NCI-H510A treated with DMSO at 0.1 percent for 48 hours (cell line): ENCODE measurements around the gene ADSS1.

Experiments used
- DNase-seq: peaks from one replicate; lab custom pipeline; 2025; lab: John Stamatoyannopoulos, UW

Gene ADSS1

DNA sequence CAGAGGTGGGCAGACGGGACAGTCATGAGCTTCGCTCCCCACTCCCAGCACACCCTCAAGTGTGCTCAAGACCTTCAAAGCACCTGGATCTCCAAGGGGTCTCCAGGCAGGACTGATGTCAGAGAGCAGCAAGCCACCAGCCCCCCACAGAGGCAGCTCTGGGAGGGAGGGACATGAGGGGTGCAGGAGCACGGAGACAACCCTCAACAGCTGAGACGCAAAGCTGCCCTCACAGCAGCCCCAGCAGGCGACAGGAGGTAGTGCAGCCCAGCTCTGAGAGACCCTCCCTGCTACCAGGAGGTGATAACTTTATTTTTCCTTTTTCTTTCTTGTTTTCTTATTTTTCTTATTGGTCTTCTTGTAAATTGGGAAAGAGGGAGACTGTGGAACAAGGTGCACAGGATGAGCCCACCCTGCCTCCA lies 46.8 kb downstream of the ADSS1 start:
- DNase-seq: no peak

- DNase-seq: no peak
Measured at GRCh38 chr14:104771374-104771773, 47.3 kb downstream of the ADSS1 start.

DNA sequence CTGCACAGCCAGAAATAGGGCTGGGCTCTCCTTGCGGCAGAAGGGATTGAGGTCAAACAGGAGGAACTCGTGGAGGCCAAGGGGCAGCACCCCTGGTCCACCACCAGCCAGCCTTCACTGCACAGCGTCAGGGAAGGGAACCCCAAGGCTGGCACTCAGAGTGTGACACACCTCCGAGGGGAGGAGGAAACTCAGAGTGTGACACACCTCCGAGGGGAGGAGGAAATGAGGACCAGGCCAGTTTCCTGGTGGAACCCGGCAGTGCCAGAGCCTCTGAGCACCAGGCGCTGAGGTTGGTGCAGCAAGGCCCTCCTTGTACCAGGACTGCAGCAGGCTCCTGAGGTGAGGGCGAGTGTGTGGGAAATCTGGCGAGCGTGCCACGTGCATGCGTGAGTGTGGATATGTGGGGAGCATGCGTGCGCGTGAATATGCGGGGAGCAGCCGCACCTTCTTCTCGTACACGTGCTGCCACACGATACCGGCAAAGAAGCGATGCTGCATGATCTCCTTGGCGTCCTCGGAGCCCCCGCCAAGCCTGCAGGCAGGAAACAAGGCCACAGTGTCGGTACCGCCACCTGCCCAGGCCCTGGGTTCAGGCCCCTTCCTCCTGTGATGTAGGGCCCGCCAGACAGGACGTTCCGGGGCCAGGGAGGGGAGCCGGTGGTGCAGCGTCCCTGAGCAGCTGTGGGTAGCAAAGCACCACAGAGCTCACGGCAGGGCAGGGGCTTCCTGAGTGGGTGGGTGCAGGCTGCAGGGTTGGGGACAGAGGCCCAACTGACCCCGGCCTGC lies 48.1 kb downstream of the ADSS1 start:
- DNase-seq: no peak

DNA sequence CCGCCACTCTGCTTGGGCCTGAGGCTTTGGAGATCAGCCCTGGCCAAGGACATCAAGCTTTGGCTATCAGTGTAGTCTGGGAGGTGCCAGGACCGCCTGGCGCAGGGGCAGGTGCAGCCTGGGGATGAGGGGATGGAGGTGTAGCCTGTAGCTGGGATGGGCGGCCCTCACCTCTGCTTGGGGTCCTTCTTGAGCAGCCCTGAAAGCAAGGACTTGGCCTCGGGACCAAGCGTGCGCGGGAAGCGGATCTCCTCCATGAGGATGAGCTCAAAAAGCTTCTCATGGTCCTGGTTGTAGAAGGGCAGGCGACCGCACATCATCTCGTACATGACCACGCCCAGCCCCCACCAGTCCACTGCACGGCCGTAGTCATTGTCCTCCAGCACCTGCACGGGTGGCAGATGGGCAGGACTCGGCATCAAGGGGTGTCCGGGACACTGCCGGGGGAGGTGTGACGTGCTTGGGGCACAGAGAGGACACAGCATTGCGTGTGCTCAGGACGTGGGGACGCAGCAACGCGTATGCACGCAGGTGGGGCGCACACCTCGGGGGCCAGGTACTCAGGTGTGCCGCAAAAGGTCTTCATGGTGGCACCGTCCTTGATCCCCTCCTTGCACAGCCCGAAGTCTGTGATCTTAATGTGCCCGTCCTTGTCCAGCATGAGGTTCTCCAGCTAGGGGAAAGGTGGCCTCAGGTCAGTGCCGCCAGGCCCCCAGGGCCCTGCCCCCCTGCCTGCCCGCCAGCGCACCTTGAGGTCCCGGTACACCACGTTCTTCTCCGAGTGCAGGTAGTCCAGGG lies 48.9 kb downstream of the ADSS1 start:
- DNase-seq: no peak

DNA sequence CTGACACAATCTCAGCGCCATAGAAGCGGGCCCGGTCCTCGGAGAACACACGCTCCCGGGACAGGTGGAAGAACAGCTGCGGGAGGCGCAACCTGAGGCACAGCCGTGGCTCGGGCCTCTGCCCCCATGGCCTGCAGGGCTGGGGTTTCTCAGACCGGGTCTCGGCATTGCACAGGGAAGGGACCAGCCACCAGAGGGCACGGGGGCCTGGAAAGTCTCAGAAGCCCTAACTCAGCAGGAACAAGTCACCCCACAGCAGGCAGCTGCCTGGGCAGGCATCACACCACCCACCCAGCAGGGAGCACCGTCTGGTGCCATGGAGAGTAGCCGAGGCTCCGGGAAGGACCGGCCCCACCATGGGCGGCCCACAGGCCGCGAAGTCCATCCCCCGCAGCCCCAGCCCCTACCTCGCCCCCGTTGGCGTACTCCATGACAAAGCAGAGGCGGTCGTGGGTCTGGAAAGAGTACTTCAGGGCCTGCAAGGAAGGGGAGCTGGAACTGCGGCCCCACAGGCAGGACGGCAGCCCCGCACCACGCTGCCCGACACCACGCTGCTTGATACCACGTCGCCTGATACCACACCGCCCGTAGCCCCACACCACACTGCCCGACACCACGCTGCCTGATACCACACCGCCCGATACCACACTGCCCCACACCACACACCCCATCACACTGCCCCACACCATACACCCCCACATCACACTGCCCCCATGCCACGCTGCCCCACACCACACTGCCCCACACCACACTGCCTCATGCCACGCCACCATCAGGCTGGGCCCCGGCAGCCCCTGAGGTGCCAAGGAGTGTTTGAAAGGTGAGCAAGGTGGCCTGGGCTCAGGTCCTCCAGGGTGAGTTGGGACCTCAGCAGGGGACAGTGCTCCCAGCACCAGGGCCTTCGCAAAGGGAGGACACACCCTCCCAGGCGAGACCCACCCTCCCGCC lies 49.8 kb downstream of the ADSS1 start:
- DNase-seq: no peak

DNA sequence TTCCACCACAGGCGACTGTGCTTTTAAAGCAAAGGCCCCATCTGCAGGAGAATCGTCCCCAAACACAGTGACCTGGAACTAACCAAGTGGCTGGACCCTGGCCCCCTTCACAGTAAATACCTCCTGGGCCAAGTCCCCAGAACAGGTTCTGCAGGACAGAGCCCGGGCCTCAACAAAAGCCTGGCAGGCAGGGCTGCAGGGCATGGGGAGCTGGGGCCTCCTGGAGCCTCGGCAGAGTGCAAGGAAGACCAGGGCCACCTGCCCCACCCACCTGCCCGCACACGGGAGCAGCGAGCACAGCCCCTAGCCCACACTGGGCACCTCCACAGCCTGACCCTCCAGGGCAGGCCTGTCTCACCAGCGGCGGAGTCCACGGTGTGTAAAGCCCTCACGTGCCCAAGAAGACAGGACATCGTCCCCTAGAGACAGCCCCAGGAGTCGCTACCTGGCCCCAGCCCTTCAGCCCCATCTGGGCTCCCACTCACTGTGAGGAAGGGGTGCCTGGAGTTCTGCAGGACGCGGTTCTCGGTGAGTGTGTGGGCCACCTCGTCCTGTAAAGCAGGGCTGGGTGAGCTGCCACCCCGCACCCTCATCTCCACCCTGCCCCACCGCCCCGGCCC lies 50.5 kb downstream of the ADSS1 start:
- no peak for DNase-seq

GRCh38 chr14:104775073-104775489 lies 51.1 kb downstream of the ADSS1 start:
- no peak for DNase-seq

GRCh38 chr14:104776481-104776880 lies 52.5 kb downstream of the ADSS1 start:
- DNase-seq: no peak

DNA sequence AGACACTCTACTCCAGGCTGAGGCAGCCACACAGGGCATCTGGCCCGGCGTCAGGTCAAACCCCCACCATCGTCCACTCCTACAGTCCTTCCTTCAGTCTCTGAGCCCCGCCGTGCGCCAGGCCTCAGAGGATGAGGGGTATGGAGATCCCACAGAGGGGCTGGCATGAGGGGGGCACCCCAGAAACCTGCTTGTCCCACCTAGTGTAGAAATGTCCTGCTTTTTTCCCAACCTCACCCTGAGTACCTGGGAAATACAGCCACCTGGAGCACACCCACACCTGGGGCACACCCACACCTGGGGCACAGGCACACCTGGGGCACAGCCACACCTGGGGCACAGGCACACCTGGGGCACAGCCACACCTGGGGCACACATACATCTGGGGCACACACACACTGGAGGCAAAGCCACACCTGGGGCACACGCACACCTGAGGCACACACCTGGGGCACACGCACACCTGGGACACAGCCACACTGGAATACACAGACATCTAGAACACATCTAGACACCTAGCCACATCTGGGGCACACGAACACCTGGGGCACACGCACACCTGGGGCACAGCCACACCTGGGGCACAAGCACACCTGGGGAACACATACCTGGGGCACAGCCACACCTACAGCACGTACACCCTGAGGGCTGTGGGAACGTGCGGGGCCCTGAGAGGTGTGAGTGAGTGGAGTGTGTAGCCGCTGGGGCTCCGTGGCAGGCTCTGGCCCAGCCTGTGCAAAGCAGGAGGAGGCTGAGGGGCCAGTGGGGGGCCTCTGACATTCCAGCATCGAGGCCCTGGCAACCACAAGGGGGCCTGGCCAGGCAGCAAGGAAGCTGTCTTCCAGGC lies 53.2 kb downstream of the ADSS1 start:
- no peak for DNase-seq

- DNase-seq: no peak
Measured at GRCh38 chr14:104777808-104778249, 53.8 kb downstream of the ADSS1 start.

DNA sequence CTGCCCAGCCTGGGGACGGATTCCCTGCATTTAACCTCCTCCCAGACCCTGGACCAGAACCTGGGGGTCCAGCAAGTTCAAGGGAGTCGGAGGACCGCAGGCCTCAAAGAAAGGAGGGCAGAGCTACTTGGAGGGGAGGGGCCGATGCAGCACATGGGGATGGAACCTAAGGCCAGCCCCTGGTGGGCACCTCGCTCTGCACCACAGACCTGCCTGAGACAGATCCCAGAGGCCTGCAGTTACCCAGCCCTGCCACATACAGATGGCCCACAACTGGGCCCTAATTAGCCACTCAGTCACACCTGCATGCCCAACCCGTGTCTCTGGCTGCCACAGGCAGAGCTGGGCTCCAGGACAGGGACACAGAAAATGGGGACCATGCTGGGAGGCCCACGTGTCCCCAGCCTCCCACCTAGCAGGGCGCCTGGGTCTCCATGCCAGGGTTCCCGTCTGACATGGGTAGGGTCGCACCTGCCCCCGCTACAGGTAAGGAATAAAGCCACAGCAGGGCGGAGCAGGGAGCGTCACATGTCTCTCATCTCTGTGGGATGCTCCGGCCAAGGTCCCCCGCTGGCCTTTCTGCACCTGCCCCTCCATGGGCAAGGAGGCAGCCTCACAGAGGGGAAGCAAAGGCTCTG lies 54.8 kb downstream of the ADSS1 start:
- DNase-seq: no peak

DNA sequence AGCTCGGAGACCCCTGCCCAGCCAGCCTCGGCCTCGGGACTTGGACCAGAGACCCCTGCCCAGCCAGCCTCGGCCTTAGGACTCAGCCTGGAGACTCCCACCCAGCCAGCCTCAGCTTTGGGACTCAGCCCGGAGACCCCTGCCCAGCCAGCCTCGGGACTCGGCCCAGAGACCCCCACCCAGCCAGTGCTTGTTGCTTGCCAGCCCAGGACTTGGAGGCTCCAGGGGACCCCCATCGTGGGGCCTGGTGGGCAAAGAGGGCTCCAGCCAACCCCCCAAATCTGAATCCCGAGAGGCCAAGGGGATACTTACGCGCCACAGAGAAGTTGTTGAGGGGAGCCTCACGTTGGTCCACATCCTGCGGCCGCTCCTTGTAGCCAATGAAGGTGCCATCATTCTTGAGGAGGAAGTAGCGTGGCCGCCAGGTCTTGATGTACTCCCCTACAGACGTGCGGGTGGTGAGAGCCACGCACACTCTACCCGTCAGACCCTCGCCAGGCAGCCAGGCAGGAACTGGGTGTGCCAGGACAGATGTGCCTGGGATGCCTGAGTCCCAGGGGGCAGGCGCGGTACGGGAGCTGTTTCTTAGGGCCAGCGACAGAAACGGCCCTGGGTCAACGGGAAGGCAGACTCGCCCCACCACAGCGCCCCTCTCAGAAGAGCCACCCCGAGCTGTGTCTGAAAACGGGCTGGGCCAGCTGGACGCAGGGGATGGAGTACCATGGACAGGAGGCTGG lies 55.9 kb downstream of the ADSS1 start:
- DNase-seq: no peak

GRCh38 chr14:104780513-104781030 lies 56.5 kb downstream of the ADSS1 start:
- no peak for DNase-seq

- DNase-seq: no peak
Measured at GRCh38 chr14:104781271-104782077, 57.4 kb downstream of the ADSS1 start.

DNA sequence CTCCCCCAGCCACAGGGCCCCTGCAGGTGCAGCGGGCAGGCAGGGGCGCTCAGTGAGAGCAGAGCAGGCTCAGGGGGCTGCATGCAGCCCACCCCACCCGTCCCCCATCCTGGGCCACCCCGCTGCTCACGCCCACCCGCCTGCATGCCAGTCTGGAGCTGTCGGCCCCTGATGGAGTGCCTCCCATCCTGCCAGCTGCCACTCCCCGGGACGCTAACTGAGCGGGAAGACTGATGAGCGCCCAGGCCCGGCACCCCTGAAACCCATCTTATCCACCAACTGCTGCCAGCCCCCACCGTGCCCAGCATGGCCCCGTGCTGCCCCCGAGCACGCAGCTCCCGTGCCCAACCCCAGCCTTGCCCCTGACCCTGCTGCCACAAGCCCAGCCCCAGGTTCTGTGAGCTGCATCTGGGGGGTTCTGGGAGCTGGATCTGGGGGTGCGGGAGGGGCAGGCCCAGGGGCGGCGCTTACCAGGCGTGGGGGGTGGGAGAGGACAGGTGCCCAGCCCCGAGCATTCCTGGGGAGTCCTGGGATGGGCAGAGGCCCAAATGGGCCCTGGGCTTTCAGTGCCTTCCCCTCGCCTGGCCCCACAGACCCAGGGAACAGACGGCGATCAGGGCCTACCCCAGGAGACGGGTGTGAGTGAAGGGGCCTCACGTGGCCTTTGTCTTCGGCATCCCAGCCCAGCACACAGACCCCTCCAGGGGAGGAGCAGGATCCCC lies 58.2 kb downstream of the ADSS1 start:
- DNase-seq: no peak

DNA sequence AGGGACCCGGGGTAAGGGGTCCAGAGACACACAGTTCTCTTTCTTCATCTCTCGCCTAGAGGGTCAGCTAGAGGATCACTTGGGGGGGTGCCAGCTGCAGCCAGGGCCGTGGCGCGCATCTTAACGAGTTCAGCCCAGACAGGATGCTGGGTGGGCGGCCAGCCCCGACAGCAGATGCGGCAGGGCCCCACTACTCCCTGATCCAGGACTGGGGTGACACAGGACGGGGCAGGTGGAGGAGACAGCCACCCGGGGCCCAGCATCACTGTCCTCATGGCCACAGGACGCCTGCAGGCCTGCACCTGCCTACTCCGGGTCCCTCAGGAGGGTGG lies 58.7 kb downstream of the ADSS1 start:
- DNase-seq: no peak

GRCh38 chr14:104783484-104784217 lies 59.6 kb downstream of the ADSS1 start:
- DNase-seq: no peak
